ENCODE measurements around the gene ASAH2. TPM values are rescaled to one million over a fixed set of nuclear protein-coding genes. Genes with fewer than 3 reads are reported as not detected.
A peak's percentile ranks its signal among the peaks of the same experiment; 100 is the strongest.

The ASAH2 gene
- total and polyA plus RNA-seq, 2 of the 13 experiments (the other 11 are each of a cell fraction or from before 2014, with no cell fraction given) = 16.0 to 17.9 TPM

- TF ChIP-seq ZNF644 (CRISPR knock-in tag; IDR thresholded peaks at IDR 0.05; ENCODE audit: low read depth) (peak; percentile 29; the same call in 1 of the 2 replicates), ZNF136 (CRISPR knock-in tag; IDR thresholded peaks at IDR 0.05; ENCODE audit: low read depth) (no peak), KLF15 (CRISPR knock-in tag; IDR thresholded peaks at IDR 0.05; ENCODE audit: borderline replicate concordance) (no peak), NFE2 (CRISPR knock-in tag; IDR thresholded peaks at IDR 0.05) (no peak), ATAD3A (CRISPR knock-in tag; IDR thresholded peaks at IDR 0.05) (no peak), ZNF891 (CRISPR knock-in tag; IDR thresholded peaks at IDR 0.05) (no peak), ZNF660 (CRISPR knock-in tag; IDR thresholded peaks at IDR 0.05; ENCODE audit: borderline replicate concordance, low read depth) (no peak), NFKB2 (CRISPR knock-in tag; IDR thresholded peaks at IDR 0.05; ENCODE audit: borderline replicate concordance) (no peak), RNF219 (CRISPR knock-in tag; IDR thresholded peaks at IDR 0.05) (no peak), RFX3 (CRISPR knock-in tag; IDR thresholded peaks at IDR 0.05) (no peak), NR2F2 (IDR thresholded peaks at IDR 0.05; ENCODE audit: borderline replicate concordance, low read depth) (peak; percentile 88), FOXC1 (CRISPR knock-in tag; IDR thresholded peaks at IDR 0.05; ENCODE audit: borderline replicate concordance) (no peak), KMT2B (CRISPR knock-in tag; IDR thresholded peaks at IDR 0.05) (no peak), AHR (CRISPR knock-in tag; IDR thresholded peaks at IDR 0.05) (no peak), SMC3 (IDR thresholded peaks at IDR 0.05; ENCODE audit: low read length) (no peak), RFXAP (CRISPR knock-in tag; IDR thresholded peaks at IDR 0.05; ENCODE audit: borderline replicate concordance) (no peak), GPBP1L1 (CRISPR knock-in tag; IDR thresholded peaks at IDR 0.05) (no peak), ZNF292 (CRISPR knock-in tag; IDR thresholded peaks at IDR 0.05; ENCODE audit: borderline replicate concordance, low read depth) (no peak), ZNF710 (CRISPR knock-in tag; IDR thresholded peaks at IDR 0.05; ENCODE audit: borderline replicate concordance) (no peak), ZNF224 (CRISPR knock-in tag; IDR thresholded peaks at IDR 0.05) (no peak), SP140L (CRISPR knock-in tag; IDR thresholded peaks at IDR 0.05; ENCODE audit: borderline replicate concordance) (no peak), MTA3 (CRISPR knock-in tag; IDR thresholded peaks at IDR 0.05) (no peak), THAP11 (CRISPR knock-in tag; IDR thresholded peaks at IDR 0.05) (peak; percentile 43; the same call in 1 of the 2 replicates), CREM (IDR thresholded peaks at IDR 0.05) (peak; percentile 48; the same call in 1 of the 2 replicates), CREM (CRISPR knock-in tag; IDR thresholded peaks at IDR 0.05) (no peak), SRY (CRISPR knock-in tag; IDR thresholded peaks at IDR 0.05) (no peak), RXRB (CRISPR knock-in tag; IDR thresholded peaks at IDR 0.05; ENCODE audit: borderline replicate concordance) (no peak; the same call in 1 of the 2 replicates)
Observed at GRCh38 chr10:50250096-50250854, 1.0 kb downstream of the ASAH2 start (continued).

All from HepG2 (cell line).